Gastrocnemius medialis (tissue), 4 donors: ENCODE measurements around the gene C1orf185.

ENCODE experiments used
- POLR2A ChIP-seq, 2 donors: fragments of 450-650 bp; IDR thresholded peaks; one replicate each; pipeline ENCODE4 v1.6.1; 2017; ENCODE audit warnings: antibody characterized with exemption in 2 of 2, mild to moderate bottlenecking in 2 of 2, moderate library complexity in 2 of 2
- TF ChIP-seq, protein P1 (sequence below), 5 experiments: fragments of 450-650 bp in 3 of 5; fragments of 200-600 bp in 2 of 5; sonication (generic) in 2 of 5; IDR thresholded peaks in 4 of 5; conservative IDR thresholded peaks in 1 of 5; 1 replicate in 4 of 5; 2 replicates in 1 of 5; pipeline ENCODE4 v1.5.1; 2016 to 2019; ENCODE audit warnings: antibody characterized with exemption in 5 of 5, mild to moderate bottlenecking in 3 of 5, moderate library complexity in 3 of 5

DNA sequence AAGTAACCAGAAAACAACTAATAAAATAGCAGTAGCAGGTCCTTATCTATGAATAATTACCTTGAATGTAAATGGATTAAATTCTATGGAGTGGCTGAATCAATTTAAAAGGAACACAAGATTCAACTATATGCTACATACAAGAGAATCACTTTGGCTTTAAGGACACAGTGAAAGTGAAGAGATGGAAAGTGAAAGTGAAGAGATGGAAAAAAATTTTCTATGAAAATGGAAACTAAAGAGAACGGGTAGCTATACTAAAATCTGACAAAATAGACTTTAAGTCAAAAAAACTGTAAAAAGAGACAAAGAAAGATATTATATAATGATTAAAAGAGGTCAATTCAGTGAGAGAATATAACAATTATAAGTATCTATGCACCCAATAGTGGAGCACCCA is 54.7 kb downstream of the C1orf185 start:
- TF ChIP-seq, protein P1, sequence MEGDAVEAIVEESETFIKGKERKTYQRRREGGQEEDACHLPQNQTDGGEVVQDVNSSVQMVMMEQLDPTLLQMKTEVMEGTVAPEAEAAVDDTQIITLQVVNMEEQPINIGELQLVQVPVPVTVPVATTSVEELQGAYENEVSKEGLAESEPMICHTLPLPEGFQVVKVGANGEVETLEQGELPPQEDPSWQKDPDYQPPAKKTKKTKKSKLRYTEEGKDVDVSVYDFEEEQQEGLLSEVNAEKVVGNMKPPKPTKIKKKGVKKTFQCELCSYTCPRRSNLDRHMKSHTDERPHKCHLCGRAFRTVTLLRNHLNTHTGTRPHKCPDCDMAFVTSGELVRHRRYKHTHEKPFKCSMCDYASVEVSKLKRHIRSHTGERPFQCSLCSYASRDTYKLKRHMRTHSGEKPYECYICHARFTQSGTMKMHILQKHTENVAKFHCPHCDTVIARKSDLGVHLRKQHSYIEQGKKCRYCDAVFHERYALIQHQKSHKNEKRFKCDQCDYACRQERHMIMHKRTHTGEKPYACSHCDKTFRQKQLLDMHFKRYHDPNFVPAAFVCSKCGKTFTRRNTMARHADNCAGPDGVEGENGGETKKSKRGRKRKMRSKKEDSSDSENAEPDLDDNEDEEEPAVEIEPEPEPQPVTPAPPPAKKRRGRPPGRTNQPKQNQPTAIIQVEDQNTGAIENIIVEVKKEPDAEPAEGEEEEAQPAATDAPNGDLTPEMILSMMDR (IDR thresholded peaks at IDR 0.05 in 4 of 5, conservative IDR thresholded peaks at IDR 0.05 in 1 of 5) = no peak
- TF ChIP-seq POLR2A (IDR thresholded peaks at IDR 0.05) = no peak
